Neutrophil (primary cell): ENCODE data around the gene PARP16.
A peak's percentile ranks its signal among the peaks of the same experiment; 100 is the strongest.

ENCODE experiments used
- H3K27ac ChIP-seq: fragments of 200-600 bp; sonication (generic); 2 replicates; pipeline ENCODE4 v1.5.1; 2016; ENCODE audit warnings: mild to moderate bottlenecking, moderate library complexity
- H3K27me3 ChIP-seq: fragments of 200-600 bp; sonication (generic); 2 replicates; pipeline ENCODE4 v1.6.0; 2016; ENCODE audit warnings: mild to moderate bottlenecking
- H3K36me3 ChIP-seq: fragments of 200-600 bp; sonication (generic); 2 replicates; pipeline ENCODE4 v1.5.1; 2017
- H3K4me1 ChIP-seq, 2 experiments: fragments of 200-600 bp in 1 of 2; sonication (generic) in 1 of 2; 1 replicate in 1 of 2; 2 replicates in 1 of 2; pipeline versions ENCODE4 v1.5.1 to v1.6.1; 2013 to 2016; ENCODE audit warnings: low read depth in 1 of 2, low read length in 1 of 2, mild to moderate bottlenecking in 1 of 2, moderate library complexity in 1 of 2; ENCODE audit not compliant: control insufficient read depth in 1 of 2, insufficient read depth in 1 of 2
- H3K4me3 ChIP-seq, 2 experiments: fragments of 200-600 bp in 1 of 2; sonication (generic) in 1 of 2; 1 replicate in 1 of 2; 2 replicates in 1 of 2; pipeline ENCODE4 v1.5.1; 2013 to 2016; ENCODE audit warnings: low read depth in 1 of 2, low read length in 1 of 2, mild to moderate bottlenecking in 1 of 2, moderate library complexity in 1 of 2
- H3K9me3 ChIP-seq: fragments of 200-600 bp; sonication (generic); 2 replicates; pipeline ENCODE4 v1.5.1; 2016
- TF ChIP-seq, protein P1 (sequence below): fragments of 200-600 bp; sonication (generic); IDR thresholded peaks from 2 replicates; pipeline ENCODE4 v1.5.1; 2016; ENCODE audit warnings: antibody characterized with exemption

The PARP16 gene

DNA sequence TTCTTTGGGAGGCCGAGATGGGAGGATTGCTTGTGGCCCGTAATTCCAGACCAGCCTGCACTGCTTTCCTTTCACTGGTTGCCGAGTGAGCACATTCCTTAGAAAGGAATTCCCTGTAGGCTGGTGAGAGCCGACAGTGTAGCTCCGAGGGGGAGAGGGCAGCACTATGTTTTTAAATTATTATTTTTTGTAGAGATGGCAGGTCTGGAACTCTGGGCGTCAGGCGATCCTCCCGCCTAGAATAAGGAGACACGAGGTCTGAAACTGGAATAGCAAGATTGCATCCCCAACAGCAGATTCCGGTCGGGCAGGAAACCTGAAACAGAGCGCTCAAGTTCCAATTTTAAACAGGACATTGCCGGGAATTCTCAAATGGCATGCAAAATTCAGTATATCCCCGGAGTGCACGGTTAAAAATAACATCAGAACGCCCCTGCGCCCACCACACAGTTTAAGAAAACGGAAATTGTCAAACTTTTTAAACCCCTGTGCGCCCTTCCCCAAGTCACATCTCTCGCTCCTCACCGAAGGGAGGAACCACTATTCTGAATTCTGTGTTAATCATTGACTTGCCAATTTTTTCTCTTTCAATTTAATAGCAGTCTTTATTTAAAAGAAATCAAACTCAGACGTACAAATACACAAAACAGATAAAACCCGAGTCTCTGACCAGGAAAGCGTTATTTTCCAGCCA, 17.2 kb upstream of the PARP16 start:
- peaks cover 25 to 28% of the 10 kb centered on the region in 2 experiments for H3K4me1 ChIP-seq
- H3K4me3 ChIP-seq = peak overlapping the region; percentile 62 to 66
- no peaks in the 10 kb centered on the region for H3K9me3 ChIP-seq
- H3K36me3 ChIP-seq = no peaks in the 10 kb centered on the region
- H3K27me3 ChIP-seq = no peaks in the 10 kb centered on the region
- H3K27ac ChIP-seq = peak overlapping the region; percentile 79
- TF ChIP-seq, protein P1, sequence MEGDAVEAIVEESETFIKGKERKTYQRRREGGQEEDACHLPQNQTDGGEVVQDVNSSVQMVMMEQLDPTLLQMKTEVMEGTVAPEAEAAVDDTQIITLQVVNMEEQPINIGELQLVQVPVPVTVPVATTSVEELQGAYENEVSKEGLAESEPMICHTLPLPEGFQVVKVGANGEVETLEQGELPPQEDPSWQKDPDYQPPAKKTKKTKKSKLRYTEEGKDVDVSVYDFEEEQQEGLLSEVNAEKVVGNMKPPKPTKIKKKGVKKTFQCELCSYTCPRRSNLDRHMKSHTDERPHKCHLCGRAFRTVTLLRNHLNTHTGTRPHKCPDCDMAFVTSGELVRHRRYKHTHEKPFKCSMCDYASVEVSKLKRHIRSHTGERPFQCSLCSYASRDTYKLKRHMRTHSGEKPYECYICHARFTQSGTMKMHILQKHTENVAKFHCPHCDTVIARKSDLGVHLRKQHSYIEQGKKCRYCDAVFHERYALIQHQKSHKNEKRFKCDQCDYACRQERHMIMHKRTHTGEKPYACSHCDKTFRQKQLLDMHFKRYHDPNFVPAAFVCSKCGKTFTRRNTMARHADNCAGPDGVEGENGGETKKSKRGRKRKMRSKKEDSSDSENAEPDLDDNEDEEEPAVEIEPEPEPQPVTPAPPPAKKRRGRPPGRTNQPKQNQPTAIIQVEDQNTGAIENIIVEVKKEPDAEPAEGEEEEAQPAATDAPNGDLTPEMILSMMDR = no peak

DNA sequence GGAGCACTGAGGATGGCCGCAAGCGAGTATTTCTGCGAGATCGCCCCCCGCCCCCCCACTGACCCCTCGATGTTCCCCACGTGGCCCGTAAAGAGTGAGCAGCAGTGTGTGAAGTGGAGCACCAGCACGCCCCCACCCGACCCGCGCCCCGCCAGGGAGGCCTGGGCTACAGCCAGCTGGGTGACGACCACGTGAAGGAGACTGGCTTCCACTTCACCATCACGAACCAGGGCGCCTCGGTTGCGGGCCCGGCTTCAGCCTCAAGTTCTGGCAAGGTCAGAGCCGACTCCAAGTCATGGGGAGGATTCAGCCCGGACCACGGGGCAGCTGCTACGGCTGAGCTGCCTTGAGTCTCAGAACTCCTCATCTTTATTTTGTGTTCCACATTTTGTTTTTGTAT, 15.4 kb upstream of the PARP16 start:
- no peaks in the 10 kb centered on the region for H3K27me3 ChIP-seq
- TF ChIP-seq, protein P1 = no peak
- peak overlapping the region; percentile 10 for H3K27ac ChIP-seq
- H3K4me3 ChIP-seq = no peak overlapping the region
- H3K36me3 ChIP-seq = no peaks in the 10 kb centered on the region
- peaks cover 42 to 43% of the 10 kb centered on the region in 2 experiments for H3K4me1 ChIP-seq
- H3K9me3 ChIP-seq = no peaks in the 10 kb centered on the region

DNA sequence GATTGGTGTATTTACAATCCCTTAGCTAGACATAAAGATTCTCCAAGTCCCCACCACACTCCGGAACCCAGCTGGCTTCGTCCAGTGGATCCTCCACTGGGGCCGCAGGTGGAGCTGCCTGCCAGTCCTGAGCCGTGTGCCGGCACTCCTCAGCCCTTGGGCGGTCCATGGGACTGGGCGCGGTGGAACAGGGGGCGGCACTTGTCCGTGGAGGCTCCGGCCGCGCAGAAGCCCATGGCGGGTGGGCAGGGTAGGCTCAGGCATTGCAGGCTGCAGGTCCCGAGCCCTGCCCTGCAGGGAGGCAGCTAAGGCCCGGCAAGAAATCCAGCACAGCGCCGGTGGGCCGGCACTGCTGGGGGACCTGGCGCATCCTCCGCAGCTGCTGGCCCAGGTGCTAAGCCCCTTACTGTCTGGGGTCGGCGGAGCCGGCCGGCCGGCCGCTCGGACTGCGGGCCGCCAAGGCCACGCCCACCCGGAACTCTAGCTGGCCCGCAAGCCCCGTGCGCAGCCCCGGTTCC, 14.3 kb upstream of the PARP16 start:
- Histone ChIP-seq H3K4me3 (no peak overlapping the region), H3K9me3 (no peaks in the 10 kb centered on the region), H3K4me1 (peaks cover 51 to 54% of the 10 kb centered on the region in 2 experiments), H3K27ac (no peak overlapping the region), H3K27me3 (no peaks in the 10 kb centered on the region), H3K36me3 (no peaks in the 10 kb centered on the region)
- TF ChIP-seq, protein P1 = no peak

DNA sequence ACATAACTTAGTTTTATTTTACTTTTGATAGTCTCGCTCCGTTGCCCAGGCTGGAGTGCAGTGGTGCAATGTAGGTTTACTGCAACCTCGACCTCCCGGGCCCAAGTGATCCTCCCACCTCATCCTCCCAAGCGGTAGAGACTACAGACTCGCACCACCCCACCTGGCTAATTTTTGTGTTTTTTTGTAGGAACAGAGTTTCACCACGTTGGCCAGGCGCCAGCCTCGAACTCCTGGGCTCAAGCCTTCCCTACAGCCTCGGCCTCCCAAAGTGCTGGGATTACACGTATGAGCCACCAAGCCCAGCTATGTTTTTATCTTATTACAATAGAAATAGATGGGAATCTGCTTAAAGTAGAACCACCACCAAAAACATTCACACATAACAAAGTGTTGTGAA, 12.0 kb upstream of the PARP16 start:
- Histone ChIP-seq H3K9me3 (no peaks in the 10 kb centered on the region), H3K27ac (no peak overlapping the region), H3K4me3 (no peak overlapping the region), H3K27me3 (no peaks in the 10 kb centered on the region), H3K4me1 (peaks cover 54 to 58% of the 10 kb centered on the region in 2 experiments), H3K36me3 (no peaks in the 10 kb centered on the region)
- TF ChIP-seq, protein P1 = no peak

DNA sequence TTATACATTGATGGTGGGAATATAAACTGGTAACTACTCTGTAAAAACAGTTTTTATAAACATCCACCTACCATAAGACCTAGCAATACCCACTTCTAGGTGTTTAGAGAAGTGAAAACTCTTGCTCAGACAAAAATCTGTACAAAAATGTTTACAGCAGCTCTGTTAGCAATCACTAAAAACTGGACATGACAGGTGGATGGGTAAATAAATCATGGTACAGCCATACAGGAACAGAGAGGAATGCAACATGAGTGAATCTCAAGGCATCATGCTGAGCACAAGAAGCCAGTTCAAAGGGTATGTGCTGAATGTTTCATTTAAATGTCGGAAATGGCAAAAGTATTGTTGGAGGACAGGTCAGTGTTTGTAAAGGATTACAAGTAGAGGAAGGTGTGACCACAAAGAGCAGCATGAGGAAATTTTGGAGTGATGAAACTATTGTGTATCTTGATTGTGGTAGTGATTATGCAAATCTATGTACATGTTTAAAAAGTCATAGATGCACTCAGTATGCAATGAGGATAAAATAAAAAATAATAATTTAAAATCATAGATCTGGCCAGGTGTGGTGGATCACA, 6.3 kb upstream of the PARP16 start:
- Histone ChIP-seq H3K27ac (peak overlapping the region; percentile 89), H3K4me3 (peak overlapping the region; percentile 39 to 48), H3K27me3 (no peaks in the 10 kb centered on the region), H3K36me3 (no peaks in the 10 kb centered on the region), H3K9me3 (no peaks in the 10 kb centered on the region), H3K4me1 (peaks cover 81 to 82% of the 10 kb centered on the region in 2 experiments)
- TF ChIP-seq, protein P1 = no peak
